ENCODE results near the gene ZDHHC14.
"Not testable (repeated sequence)": the region's sequence is repeated elsewhere in the genome, so short reads cannot be mapped to it uniquely, and the experiment has no call there.

ZDHHC14 gene

DNA sequence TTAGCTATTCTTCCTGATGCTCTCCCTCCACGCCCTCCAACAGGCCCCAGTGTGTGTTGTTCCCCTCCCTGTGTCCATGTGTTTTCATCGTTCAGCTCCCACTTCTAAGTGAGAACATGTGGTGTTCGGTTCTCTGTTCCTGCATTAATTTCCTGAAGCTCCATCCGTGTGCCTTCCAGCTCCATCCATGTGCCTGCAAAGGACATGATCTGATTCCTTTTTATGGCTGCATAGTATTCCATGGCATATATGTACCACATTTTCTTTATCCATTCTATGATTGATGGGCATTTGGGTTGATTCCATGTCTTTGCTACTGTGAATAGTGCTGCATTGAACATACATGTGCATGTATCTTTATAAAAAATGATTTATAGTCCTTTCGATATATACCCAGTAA lies 27.4 kb downstream of the ZDHHC14 start:
- DNase-seq = not testable (repeated sequence)

DNA sequence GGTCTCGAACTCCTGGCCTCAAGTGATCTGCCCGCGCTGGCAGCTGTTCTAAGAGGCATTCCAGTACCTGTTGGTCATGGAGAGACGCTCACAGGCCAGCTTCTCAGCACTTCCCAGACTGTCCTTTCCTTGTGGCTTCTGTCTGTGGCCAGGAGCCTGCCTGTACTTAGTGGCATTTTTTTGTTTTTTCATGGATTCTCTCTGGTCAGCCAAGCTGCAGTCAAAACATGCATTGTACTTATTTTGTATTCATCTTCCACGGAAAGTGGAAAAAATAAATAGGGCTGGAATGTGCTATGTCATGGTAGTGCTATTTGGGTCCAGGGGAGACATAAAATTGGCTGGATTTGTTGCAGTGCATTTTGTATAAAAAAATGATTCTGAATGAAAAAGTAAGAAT lies 29.1 kb downstream of the ZDHHC14 start:
- DNase-seq = no peak

DNA sequence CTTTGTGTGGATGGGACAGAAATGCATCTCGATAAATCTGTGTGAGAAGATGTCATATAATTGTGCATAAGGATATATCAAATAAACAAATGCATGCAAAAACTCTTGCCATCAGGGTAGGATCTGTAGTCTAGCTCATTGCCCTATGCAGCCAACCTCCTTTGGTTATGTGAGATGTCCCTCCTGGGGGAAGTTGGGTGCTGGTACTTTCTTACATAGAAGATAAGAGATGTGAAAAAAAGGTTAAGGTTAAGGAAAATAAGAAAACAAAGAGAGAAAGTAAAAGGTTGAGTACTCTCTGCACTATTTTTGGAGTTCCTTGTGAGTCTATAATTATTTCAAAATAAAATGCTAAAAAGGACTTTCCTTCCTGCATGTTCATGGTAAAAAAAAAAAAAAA lies 30.4 kb downstream of the ZDHHC14 start:
- DNase-seq = no peak

DNA sequence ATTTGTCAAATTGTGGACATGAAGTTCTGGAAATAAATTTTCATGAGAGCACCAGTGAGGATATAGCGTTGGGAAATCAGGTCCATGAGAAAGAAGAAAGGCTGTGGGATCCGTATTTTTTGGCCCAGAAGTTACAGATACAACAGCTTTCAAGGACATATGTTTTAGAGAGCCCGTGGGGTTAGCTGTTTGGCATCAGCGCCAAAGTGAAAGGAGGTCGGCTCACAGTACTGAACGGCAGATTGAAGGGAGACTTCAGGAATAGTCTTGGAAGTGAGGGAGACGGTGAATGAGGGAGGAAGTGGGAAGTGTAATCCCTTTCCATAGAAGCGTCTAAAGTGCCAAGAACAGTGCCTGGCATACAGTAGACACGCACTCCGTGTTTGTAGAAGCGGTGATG lies 31.8 kb downstream of the ZDHHC14 start:
- DNase-seq = no peak

DNA sequence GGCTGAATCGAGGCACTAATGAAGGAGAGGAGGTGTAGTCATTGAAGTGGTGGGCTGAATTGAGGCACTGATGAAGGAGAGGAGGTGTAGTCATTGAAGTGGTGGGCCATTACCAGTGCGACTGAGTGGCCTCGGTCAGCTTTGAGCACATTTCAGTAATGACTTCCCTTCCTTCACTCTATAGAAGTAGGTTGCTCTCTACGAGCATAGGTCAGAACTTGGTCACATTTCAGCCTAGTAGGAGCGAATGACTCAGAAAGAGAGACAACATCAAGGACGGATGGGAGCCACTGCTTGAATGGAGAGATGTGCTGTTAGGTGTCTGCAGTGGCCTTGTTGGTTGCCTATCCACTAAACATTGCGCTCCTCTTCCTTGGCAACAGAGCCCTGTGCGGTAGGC lies 39.5 kb downstream of the ZDHHC14 start:
- DNase-seq = no peak

DNA sequence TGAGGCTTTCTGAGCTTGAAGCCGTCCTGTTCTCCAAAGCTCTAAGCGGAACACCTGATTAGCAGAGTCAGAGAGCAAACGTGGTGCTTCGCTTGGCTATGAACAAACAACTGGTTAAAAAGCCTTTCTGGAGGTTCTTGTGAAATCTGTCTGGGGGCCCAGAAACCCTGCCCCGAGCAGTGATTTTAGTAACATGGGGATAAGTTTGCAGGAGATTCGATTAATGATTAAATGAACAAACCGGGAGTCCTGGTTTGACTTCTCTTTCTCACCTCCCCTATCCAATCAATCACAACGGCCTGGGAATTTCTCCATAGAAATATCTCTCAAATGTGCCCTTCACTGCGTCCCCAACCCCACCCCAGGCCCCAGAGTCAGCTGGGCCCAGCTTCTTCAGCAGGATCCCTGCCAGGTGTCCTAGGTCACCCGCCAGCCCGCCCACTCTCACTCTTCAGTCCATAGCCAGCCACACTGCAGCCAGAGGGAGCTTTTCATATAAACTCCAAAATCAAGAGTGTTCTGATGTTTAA lies 43.6 kb downstream of the ZDHHC14 start:
- no peak for DNase-seq

DNA sequence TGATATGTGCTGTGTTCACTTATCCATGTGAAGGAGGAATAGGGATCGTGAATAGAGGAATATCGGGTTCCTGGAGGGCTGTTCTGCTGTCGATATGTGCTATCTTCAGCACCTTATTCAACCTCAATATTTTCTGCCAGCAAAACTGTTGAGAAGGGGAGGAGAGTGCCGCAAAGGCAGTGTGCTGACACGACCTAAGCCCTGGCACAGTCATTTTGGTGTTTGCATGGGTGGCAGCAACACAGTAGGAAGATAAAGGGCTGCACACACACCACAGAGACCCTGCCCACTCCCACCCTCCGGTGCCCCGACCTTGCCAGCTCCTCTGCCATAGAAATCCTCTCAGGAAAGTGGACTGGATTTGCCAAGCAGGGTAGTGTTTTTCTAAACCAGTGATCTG lies 47.0 kb downstream of the ZDHHC14 start:
- DNase-seq = no peak

DNA sequence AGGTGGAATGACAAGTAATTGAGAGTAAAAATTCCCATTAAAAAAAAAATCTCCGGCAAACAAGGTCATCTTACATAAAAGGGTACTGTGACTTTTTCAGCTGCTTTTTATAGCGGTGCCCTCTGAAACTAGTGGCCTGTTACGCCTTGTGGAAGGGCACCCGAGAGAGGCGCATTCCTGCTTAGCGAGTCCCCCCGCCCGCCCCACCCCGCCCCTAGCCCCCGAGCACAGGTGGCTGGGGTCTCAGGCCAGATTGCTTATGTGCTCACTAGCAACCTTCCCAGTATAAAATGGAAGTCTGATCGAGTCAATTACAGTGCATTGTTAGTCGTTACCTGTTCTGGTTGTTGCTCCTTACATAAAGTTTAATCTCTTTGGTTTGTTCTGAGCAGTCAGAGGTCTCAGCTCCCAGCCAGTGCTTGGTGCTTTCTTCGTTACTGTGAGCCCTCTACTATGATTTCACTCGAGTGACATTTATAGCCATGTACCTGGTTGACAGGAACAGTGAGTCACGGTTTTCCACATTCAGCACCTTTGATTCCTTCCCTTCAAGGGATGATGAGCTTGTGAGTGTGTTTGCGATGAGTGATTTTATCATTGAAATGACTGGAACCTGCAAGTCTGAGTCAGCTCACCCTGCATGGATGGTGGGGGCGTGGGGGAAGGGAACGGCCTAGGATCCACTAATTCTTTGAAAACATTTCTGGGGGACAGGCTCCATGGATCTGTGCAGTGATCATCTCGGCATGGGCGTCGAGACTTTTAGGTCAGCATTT lies 47.6 kb downstream of the ZDHHC14 start:
- DNase-seq = no peak

DNA sequence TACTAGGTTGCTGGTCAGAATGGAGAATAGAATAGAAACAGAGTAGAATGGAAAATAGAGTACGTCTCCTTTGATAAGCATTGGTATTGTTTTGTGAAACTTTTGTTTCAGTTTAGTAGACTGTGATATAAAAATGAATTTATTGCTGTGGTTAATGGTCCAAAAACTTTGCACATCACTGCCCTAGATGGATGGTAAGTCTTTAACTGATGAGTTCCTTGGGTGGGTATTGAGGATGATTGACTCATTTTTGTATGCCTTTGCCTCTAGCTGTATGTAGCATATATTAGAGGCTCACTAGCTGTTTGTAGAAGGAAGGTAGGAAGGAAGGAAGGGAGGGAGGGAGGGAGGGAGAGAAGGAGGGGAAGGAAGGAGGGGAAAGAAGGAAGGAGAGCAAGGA lies 48.3 kb downstream of the ZDHHC14 start:
- DNase-seq = no peak

DNA sequence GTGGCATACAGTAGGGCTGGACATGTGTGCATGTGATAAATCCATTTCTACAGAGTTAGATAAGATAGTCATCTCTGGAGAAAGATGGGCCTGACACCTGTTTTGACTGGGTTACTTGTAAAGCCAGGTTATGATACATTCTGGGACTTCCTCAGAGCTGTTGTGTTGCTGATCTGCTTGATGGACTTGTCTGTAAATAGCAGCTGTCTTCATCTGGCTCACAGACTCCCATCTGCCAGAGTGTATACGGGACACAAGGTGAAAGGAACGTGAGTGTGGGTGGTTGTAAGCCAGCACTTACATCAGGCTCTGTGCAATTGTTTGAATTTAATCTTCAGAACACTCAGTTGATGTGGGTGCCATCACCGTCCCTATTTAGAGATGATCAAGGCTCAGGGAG lies 49.8 kb downstream of the ZDHHC14 start:
- DNase-seq = no peak

DNA sequence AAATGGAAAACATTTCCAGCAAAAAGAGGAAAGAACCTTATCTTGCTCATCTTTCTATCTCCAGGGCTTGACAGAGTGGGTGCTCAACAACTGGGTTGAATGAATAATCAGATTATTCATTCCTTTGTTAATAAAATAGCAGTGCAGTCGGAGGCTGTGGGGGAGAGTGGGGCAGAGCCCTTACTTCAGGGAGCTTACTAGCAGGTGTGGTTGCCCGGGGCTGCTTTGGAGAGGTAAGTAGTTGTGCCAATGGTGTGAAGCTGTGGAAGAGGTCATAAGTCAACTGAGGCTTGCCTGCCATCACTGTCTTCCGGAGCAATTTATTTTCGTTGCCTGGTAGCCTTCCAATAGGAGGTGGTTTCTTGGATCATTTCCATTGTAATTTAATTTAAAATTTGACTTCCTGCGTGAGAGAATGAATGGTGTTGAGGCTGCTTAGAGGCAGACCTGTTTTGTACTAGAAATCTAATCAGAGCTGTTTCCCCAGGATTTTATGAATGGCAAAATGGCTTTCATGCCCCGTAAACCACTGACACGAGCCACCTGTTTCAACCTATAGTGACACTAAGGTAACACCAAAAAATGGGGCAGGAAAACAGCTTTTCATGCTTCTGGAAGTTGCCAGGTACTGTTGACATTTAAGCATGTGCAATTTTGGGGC lies 51.4 kb downstream of the ZDHHC14 start:
- DNase-seq = no peak

DNA sequence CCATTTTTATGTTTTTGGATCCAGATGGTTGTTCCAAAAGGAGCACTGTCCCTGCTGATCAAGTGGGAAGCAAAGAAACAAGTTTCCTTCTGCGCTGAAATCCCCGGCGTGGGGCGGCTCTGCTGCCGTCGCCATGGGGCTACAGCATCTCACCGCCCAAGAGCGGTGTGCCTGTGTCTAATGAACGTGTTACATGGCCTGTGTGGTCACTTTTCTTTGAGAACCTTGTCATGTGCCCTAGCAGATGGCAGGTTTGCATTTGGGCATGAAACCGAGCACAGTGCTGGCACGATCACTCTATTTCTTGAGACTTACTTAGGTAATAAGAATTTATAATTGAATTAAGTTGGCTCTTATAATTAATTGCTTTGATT lies 51.9 kb downstream of the ZDHHC14 start:
- DNase-seq = no peak

DNA sequence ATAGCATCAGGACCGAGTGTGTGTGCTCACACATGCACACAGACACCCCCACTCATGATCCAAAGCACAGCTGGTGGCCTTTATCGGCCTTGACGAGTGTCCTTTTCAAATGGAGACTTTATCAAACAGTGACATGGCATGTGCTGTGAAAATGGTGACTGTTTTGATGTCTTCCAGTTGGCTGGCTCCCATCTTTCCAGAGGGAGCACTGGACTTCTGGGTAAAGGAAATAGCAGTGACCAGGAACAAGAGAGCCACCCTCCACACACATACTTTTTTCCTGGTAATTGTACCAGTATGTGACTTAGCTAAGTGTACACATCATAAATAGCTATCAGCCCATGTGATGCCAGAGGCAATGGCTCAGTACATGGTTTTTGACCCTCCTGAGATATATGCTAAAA lies 52.7 kb downstream of the ZDHHC14 start:
- DNase-seq = no peak

DNA sequence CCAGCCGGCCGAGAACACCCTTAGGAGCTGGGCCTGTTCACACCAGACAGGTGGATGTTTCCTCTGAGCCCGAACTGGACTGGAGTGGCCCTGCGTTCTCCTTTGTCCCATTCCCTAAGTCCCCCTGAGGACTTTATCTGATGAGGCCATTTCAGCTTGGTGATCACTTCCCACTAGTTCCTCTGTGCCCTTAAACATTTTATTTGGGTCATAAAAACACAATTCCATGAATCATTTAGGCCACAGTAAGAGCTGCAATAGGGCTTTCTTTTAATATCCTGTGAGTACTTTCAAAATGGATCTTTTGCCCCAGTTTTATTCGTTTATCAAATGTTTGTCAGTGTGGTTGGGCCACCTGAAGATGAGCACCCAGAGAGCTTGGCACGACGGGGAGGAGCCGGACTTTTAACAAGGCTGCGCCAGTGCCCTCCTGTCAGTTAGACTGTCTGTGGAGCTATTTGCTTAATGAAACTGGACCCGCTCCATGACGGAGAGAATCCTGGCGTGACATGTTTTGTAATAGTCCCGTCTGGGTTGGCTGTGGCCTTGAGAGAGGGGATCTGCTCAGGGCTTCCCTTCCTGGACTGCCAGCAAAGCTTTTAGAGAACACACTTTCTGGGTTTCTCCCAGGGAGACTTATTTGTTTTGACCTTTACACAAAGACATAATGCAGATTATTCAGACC lies 53.5 kb downstream of the ZDHHC14 start:
- no peak for DNase-seq

DNA sequence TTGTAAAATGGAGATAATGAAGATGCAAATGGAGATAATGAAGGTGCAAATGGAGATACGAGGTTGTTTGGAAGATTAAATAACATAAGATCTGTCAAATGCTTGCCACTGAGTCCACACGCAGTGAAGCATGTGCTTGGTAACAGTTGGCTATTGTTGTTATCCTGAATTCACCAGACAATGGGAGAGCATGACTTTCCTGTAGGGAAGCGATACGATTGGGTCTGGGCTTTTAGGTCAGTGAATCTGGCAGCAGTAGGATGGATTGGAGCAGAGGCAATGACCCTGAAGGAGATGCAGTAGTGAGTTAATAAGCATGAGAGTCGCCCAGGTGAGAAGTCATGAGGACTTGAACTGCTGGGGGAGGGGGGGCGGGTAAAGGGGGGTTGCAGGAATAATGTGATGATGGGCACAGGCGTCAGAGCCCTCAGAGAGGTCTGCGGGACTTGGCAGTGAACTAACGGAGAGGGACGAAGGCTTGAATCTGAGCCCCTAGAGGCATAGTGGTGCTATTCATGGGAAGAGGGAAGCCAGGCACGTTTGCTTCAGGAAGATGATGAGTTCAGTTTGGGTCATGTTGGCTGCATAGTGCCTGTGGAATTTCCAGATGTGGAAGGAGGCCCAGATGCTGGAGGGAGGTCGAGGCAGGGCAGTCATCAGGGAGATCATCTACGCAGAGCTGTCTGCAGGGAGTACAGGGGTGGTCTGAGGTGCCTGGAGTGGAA lies 55.4 kb downstream of the ZDHHC14 start:
- no peak for DNase-seq

DNA sequence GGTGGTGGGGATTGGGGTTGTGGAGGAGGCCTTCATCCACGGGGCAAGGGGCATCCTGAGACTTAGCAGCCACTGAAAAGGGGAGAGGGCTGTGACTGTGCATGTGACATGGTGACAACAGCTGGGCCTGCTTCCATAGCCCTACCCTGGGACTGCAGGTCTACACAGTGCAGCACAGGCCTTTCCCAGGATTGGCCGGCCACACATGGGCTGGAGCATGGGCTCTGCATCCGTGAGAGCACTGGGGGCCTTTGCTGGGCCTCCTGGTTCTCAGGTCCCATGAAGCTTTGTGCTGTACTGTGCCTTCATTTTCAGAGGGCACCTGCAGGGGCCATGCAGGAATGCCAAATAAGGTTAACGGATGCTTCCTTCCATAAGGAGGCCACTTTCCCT lies 56.0 kb downstream of the ZDHHC14 start:
- DNase-seq = no peak

DNA sequence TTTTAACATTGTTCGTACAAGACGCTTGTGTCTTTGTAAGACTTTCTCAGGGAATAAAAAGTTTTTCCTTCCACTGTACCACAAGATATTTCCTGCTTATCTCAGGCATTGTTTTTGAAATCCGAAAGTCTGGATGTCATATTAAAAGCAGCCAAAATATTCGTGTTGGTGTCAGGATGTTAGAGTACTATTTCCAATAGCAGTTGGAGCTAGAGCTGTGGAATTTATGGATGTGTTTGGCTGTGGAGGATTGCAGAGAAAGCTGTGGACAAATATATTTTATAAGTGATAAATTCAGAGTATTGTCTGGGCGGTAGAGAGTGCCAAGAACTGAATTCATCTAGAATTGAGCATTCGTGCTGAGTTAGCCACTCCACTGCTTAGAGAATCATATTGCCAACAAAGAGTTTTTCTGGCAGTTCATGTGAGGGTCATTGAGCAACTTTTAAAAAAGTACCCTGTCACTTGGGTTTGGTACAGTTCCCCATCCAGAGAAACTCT lies 57.7 kb downstream of the ZDHHC14 start:
- DNase-seq = no peak

DNA sequence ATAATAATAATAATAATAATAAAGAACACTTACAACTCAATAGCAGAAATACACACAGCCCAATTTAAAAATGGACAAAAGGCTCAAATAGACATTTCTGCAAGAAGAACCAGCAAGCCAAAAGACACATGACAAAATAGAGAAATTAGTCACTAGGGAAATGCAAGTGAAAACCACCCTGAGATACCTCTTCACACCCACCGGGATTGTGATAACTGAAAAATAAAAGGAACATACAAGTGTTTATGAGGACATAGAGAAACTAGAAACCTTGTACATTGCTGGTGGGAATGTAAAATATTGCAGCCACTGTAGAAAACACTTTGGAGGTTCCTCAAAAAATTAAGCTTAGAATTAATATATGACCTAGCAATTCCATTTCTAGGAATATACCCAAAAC lies 59.2 kb downstream of the ZDHHC14 start:
- no peak for DNase-seq

DNA sequence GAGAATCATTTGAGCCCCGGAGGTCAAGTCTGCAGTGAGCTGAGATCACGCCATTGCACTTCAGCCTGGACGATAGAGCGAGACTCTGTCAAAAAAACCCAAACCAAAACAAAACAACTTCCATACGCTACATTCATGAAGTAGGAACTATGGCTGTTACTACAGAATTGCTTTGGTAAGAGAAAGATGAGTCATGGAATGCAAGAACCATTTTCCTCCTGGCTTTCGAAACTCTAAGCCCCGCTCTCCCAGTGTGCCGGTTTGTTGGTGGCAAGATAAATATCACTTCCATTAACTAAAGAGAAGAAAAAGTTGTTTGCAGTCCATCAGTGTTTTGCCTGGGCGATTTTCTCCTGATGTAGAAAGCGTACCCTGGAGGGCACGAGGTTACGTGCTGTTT lies 61.3 kb downstream of the ZDHHC14 start:
- no peak for DNase-seq

DNA sequence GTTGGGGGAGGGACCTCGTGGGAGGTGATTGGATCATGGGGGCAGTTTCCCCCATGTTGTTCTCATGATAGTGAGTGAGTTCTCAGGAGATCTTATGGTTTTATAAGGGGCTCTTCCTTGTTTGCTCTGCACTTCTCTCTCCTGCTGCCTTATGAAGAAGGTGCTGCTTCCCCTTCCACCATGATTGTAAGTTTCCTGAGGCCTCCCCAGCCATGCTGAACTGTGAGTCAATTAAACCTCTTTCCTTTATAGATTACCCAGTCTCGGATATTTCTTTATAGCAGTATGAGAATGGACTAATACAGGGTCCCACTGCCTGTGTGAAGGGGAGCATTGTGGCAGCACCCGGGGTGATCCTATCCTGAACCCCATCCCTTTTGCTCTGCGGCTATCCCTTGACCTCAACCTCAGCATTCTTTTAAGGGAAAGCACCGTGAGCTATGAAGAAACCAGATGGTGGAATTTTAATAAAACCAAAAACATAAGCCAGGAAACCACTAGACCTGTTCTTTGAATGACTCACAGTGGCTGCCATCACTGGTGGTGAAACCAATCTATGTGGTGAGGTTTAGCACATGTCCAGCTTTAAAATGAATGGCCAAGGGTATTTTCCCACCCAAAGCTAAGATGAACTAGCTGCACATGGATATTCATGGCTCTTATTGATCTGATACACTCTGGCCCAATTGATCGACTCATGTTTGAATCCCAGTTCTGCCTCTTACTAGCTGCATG lies 62.2 kb downstream of the ZDHHC14 start:
- DNase-seq = no peak

DNA sequence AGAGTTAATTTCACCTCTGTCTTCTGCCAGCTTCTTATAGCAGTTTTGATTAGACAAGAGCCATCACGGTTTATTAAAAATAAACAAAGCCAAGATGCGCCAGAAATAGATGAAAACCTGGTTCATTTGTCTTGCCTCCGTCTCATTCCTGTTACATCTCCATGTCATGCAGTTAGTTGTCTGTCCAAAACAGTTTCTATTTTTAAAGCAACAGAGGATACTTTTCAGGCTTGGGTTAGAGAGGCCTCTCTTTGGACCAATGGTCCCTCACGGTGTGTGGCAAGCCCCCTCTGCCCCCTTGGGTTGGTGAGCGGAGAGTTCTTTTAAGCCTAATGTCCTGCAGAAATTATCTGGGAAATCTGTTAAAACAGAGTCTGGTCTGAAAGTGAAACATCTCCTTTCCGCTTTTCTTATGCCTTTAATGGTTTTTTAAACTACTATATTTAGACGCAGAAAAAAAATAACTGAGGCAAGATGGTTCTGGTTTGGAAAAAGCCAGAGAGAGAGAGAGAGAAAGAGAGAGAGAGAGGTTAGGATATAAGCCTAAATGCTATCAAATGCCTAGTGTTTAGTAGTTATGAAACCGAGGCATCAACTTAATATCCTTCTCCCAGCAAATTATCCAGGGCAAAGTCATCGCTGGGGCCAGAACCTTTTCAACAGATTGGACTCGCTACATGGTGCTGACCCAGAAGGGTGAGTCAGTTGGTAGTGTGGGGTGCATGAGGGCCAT lies 64.5 kb downstream of the ZDHHC14 start:
- no peak for DNase-seq

DNA sequence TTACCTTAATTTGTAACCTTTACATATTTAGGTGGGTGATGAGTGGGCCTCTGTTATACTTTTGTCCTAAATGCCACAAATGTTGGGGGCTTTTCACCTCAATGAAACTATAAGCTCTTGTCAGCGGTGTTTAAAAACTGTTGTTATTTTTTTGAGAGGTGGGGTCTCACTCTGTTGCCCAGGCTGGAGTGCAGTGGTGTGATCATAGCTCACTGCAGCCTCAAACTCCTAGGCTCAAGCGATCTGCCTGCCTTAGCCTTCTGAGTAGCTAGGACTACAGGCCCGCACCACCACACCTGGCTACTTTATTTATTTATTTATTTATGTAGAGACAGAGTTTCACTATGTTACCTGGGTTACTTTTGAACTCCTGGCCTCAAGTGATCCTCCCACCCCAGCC lies 66.7 kb downstream of the ZDHHC14 start:
- DNase-seq = no peak
